GM18505 (cell line): Measurements from ENCODE around the gene SGK1.

Experiments used
- ATAC-seq: cut with Tn5 transposase; IDR thresholded peaks from one replicate; pipeline ENCODE4 v1.9.1; 2021; ENCODE audit not compliant: unreplicated experiment
- POLR2A ChIP-seq: IDR thresholded peaks from 4 replicates; pipeline ENCODE4 v1.6.1; 2011; ENCODE audit warnings: borderline replicate concordance; ENCODE audit not compliant: insufficient read depth, insufficient read length; ENCODE audit errors: extremely low read depth

Gene SGK1

DNA sequence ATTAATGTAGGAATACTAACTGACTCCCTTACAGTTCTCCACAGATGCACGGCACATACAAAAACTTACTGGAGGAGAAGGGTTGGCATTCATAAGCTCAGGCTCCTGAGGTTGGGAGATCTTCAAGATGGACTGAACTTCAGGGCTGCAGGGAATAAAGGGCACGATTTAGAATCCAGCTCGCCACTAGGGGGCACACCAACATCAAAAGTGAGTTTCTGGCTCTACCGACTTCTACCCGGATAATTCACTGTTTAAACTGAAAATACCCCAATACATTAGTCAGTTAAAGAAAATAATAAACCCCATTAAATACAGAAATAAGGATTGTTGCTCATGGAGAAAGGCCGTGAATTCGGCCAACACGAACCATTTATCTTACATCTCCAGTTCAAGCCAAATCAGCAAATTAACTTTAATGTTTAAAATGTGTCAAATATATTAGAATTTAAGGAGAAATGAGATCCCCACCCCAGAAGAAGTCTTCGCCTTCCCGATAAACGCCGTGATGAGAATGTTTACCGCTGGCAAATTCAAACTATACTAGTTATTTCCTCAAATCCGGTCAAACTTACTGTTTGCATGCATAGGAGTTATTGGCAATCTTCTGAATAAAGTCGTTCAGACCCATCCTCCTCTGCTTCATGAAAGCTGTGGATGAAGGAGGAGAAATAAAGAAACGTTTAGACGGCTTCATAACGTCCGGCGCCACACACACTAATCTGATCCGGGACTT lies 143.8 kb downstream of the SGK1 start:
- no peak for ATAC-seq
- TF ChIP-seq POLR2A = no peak

- TF ChIP-seq POLR2A = no peak
- no peak for ATAC-seq
Observed at GRCh38 chr6:134173366-134173725, 144.6 kb downstream of the SGK1 start.

DNA sequence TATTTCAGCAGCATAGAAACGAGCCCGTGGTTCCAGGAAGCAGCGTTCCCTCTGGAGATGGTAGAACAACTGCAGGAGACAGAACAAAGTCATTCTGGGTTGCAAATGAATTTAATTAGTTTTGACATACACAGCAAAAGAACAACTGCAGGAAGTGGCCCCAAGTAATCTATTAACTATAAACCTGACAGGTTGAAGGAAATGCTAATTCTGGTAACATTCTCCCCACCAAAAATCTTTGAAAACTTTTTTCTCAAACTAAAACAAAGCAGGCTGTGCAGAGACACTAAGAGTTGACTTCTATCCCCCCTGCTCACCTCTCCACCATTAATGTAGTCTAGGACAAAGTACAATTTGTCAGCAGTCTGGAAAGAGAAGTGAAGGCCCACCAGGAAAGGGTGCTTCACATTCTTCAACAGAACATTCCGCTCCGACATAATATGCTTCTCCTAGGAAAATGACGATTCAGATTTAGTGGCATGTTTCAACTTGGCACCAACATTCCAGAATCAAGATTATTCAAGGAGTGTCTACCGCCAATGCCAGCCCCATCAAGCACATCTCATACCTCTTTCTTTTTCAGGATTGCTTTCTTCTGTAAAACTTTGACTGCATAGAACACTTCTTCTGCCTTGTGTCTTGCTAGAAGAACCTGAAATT lies 145.1 kb downstream of the SGK1 start:
- ATAC-seq = no peak
- TF ChIP-seq POLR2A = no peak

DNA sequence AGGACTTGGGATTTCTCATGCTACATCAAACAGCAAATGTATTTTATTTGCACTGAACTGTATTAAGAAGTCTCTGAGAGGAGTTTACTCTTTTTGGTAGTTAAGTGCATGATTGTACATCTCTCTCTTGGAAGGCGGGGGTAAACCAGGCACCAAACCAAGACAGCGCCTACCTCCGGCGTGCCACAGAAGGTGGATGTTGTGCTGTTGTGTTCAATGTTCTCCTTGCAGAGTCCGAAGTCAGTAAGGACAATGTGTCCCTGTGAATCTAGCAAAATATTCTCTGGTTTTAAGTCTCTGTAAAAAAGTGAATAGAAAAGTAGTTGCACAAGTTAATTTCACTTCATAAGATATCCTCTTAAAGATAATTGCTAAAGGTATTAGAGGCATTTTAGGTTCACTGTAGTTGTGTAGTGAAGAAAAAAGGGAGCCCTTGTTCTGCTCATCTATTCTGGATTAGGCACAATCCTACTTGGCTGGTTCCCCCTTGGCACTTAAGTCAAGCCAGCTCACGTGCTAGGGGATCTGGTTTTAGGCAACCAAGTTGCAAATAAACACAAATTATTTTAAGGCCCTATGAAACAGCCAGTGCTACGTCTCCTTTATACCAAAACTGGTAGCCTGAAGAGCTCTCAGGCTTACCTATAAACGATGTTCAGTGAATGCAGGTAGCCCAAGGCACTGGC lies 145.7 kb downstream of the SGK1 start:
- no peak for ATAC-seq
- no peak for TF ChIP-seq POLR2A

DNA sequence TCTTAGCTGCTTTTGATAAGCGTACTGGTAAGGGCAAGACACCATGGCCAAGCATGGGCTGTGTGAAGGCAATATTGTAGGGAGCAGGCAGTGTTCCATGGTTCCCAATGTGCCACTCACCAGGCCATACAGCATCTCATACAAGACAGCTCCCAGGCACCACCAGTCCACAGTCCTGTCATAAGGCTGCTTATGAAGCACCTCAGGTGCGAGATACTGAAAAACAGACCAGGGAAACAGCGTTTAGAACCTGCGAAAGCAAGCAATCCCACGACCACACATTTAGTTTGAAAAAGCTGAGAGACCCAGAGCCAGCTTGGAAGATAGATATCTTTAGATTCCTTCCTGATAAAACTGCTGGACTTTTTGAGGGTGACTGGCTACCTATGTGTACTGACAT lies 146.4 kb downstream of the SGK1 start:
- no peak for ATAC-seq
- no peak for TF ChIP-seq POLR2A

DNA sequence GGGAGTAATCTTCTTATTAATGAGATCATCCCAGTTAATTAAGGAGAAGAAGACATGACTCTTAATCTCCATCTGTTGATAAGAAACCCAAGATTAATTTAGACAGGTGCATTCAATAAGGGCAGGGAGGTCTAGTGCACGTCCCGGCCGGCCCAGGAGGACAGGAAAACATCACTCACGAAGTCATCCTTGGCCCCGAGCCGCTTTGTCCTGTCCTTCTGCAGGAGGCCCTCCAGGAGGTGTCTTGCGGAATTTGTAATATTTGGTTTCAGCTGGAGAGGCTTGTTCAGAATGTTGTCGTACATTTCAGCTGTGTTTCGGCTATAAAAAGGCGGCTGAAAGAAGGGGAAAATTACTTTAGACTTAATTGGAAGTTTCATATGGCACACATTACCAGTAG lies 147.1 kb downstream of the SGK1 start:
- ATAC-seq = no peak
- TF ChIP-seq POLR2A = no peak

GRCh38 chr6:134169871-134170486 lies 147.9 kb downstream of the SGK1 start:
- ATAC-seq = no peak
- TF ChIP-seq POLR2A = no peak

GRCh38 chr6:134168590-134169208 lies 149.2 kb downstream of the SGK1 start:
- ATAC-seq = no peak

GRCh38 chr6:134166511-134167261 lies 151.2 kb downstream of the SGK1 start:
- no peak for TF ChIP-seq POLR2A
- no peak for ATAC-seq

More at GRCh38 chr6:134168590-134169208, 149.2 kb downstream of the SGK1 start:
- TF ChIP-seq POLR2A = no peak

DNA sequence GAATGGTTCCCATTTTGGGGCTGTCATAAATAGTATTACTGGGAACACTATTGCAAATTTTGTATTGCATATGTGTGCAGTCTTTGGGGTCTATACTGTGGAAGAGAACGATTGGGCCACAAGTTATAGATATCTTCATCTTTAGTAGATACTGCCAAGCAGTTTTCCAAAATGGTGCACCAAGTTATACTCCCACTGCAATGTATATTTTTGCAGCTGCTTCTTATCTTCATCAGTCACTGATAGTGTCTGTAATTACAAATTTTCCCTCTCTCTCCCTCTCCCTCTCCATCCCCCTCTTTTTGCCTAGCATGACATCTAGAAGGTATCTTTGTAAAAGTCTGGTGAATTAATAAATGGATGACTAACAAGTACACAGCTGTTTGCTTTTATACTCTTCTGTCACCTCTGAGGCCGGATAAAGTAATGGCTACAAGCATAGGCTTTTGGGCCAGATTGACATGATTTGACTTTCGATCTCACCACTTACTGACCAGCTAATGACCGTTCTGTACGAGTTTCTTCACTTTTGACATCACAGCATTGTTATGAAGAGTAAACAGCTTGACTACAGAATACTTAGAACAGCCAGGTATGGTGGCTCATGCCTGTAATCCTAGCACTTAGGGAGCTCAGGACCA lies 152.2 kb downstream of the SGK1 start:
- ATAC-seq = no peak
- no peak for TF ChIP-seq POLR2A

DNA sequence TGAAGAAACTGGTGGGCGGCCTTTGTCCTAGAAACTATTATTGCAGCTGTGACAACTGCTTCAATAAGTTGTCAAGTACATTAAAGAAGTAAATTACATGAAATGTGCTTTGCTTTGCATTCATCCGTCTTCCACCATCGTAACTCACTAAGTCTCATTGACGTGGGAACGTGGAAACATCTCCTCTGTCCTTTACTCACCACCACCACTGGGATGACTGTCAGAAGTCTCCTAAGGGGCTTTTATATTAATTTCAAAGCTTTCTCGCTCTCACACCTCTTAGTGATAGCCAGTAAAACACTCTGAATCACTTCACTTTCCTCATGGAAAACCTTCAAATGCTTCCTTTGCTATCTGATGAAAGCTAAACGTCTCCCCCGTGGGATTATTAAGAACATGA lies 153.6 kb downstream of the SGK1 start:
- ATAC-seq = no peak
- no peak for TF ChIP-seq POLR2A

DNA sequence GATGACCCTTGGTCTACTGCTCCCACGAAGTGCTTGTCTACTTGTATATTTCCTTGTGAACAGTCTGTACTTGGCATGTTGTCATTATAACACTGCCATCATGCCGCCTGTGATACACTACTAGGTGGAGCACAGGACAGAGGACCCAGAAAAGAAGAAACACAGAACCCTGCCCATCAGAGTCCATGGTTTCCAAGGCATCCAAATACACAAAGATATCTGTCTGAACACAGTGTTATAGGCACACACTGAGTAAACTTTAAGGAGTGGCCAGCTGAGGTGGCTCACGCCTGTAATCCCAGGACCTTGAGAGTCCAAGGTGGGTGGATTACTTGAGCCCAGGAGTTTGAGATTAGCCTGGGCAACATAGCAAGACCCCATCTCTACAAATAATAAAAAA lies 155.0 kb downstream of the SGK1 start:
- no peak for ATAC-seq
- TF ChIP-seq POLR2A = no peak
